ENCODE results near the gene TNXB.
"Not testable (repeated sequence)": the region's sequence is repeated elsewhere in the genome, so short reads cannot be mapped to it uniquely, and the experiment has no call there.

TNXB gene

GRCh38 chr6:32013738-32014137 is 95.4 kb downstream of the TNXB start:
- not testable (repeated sequence) for FAIRE-seq

GRCh38 chr6:32012941-32013617 is 96.1 kb downstream of the TNXB start:
- not testable (repeated sequence) for DNase-seq (ENCODE audit: insufficient read length, low spot score); FAIRE-seq

More at GRCh38 chr6:32013738-32014137, 95.4 kb downstream of the TNXB start:
- DNase-seq (ENCODE audit: insufficient read length, low spot score) = not testable (repeated sequence)

DNA sequence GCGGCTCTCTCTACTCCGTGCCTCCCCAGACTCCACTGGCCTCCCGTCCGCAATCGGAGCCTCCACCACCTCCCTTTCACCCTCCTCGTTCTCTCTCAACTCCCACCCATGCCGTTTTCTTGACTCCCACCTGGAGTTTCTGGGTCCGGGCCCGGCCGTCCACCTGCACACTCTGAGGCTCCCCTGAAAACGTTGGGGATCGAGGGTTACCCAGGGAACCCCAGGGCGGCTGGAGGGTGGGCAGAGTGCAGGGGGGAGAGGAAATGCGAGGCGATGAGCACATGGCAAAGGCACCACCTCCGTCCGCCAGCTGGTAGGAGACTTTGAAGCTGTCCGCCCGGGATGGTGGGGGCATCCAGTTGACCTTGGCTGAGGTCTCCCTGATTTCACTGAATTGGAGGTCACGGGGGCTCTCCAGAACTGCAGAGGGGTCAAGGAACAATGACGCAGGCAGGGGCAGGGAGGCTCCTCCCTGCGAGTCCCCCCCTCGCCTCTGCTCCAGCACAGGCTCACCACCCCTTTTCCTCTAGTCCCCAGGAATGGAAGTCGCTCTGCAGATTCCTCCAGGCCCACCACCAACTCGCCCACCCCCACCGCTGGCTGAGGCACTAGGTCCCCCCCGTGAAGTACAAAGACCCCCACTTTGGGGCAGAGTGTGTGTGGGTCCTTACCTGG is 98.1 kb downstream of the TNXB start:
- not testable (repeated sequence) for DNase-seq (ENCODE audit: insufficient read length, low spot score); FAIRE-seq

- DNase-seq (ENCODE audit: insufficient read length, low spot score); FAIRE-seq: not testable (repeated sequence)
Observed at GRCh38 chr6:32009537-32009936, 99.6 kb downstream of the TNXB start.

DNA sequence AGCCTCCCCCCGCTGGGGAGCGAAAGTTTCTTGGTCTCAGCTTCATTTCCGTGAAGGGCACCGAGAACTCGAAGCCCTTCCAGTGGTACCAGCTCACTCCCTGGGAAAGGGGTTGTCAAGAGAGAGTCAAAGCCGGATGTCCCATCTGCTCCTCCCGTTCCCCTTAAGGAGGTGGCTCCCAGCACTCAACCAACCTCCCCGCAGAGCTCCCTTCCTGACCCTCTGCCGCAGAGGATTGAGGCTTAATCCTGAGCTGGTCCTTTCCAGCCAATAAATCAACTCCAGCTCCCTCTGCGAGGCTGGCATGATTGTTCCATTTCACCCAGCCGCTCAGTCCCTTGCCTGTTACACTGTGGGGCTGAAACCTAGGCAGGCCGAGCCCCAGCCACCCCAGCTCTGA is 100.5 kb downstream of the TNXB start:
- not testable (repeated sequence) for DNase-seq (ENCODE audit: insufficient read length, low spot score)

DNA sequence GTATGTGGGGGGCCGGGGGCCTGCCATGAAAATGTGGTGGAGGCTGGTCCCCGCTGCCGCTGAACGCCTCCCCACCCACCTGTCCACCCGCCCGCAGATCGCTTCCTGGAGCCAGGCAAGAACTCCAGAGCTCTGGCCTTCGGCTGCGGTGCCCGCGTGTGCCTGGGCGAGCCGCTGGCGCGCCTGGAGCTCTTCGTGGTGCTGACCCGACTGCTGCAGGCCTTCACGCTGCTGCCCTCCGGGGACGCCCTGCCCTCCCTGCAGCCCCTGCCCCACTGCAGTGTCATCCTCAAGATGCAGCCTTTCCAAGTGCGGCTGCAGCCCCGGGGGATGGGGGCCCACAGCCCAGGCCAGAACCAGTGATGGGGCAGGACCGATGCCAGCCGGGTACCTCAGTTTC is 101.1 kb downstream of the TNXB start:
- not testable (repeated sequence) for DNase-seq (ENCODE audit: insufficient read length, low spot score); FAIRE-seq

More for the DNA sequence above, 100.5 kb downstream of the TNXB start:
- not testable (repeated sequence) for FAIRE-seq

GRCh38 chr6:32007086-32007485 is 102.1 kb downstream of the TNXB start:
- not testable (repeated sequence) for FAIRE-seq; DNase-seq (ENCODE audit: insufficient read length, low spot score)

- DNase-seq (ENCODE audit: insufficient read length, low spot score); FAIRE-seq: not testable (repeated sequence)
Observed at GRCh38 chr6:32005991-32006529, 103.1 kb downstream of the TNXB start.

GRCh38 chr6:32005538-32005880 is 103.6 kb downstream of the TNXB start:
- FAIRE-seq; DNase-seq (ENCODE audit: insufficient read length, low spot score): not testable (repeated sequence)

DNA sequence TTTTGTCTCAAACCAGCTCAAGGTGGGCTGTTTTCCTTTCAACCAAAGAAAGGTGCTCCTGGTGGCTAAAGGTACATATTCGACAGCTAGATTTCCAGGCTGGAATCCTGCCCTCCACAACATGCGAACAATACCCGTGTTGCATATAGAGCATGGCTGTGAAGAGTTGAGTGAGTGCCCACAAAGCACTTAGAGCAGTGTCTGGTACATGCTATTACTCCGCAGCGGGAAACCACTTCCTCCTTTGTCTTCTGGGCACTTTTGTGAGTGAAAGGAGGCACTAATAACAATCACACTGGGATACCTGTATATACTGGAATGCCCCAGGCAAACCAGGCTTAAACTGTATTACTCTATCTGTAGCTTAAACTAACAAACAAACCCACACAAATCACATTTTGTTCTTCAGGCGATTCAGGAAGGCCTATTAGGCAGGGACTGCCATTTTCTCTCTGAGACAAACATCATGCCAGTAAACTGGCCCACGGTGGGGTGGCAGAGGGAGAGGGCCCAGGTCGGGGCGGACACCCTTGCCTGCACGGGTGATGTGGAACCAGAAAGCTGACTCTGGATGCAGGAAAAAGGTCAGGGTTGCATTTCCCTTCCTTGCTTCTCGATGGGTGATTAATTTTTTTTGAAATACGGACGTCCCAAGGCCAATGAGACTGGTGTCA is 104.1 kb downstream of the TNXB start:
- DNase-seq (ENCODE audit: insufficient read length, low spot score); FAIRE-seq: not testable (repeated sequence)

DNA sequence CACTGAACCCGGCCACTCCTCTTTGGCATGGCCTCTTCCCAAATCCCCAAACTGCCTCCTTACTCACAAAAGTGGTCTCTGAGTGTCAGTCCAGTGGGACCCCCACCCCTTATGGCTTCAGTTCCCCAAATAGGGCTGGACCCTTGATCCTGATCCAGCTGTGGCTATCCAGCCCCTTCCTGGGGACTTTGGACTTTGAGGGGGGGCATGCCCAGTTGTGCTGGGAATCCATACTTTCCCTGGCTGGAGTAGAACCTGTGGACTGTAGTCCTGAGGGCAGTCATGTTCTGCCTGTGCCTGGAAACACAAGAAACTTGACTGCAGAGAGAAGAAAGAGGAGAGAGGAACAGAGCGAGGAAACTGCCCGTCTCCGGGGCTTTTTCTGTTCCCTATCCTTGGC is 104.7 kb downstream of the TNXB start:
- DNase-seq (ENCODE audit: insufficient read length, low spot score); FAIRE-seq: not testable (repeated sequence)

DNA sequence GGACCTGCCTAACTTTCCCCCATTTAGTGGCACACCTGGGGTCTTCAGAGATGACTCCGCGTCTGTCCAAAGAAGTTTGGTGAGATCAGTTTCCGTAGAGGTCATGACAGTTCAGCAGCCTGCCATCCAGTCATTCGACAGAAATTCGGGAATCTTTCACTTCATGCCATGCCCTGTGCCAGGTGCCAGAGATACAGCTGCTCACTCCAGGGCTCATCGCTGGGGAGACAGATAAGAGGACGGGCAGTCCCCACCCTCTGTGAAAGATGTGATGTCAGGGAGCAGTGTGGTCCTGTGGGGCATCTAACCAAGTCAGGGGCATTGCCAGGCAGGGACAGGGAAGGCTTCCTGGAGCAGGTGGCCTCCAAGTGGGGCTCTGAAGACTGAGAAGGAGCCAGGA is 105.8 kb downstream of the TNXB start:
- not testable (repeated sequence) for FAIRE-seq; DNase-seq (ENCODE audit: insufficient read length, low spot score)

GRCh38 chr6:32002546-32003268 is 106.4 kb downstream of the TNXB start:
- not testable (repeated sequence) for FAIRE-seq; DNase-seq (ENCODE audit: insufficient read length, low spot score)

DNA sequence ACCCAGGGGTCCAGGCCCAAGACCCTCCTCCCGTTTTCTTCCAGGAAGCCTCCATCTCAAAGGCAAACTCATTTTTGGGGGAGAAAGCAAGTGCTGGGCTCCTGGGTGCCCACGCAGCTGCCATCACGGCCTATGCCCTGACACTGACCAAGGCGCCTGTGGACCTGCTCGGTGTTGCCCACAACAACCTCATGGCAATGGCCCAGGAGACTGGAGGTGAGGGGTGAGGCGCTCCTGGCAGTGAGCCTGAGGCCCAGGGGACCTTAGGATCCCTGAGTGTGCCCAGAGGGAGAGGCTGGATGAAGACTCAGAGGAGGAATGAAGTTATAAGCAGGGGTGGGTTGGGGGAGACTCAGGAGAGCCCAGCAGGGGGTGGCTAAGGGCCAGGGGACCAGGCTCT is 112.8 kb downstream of the TNXB start:
- not testable (repeated sequence) for FAIRE-seq; DNase-seq (ENCODE audit: insufficient read length, low spot score)

GRCh38 chr6:31994421-31994820 is 114.7 kb downstream of the TNXB start:
- FAIRE-seq; DNase-seq (ENCODE audit: insufficient read length, low spot score): not testable (repeated sequence)

Measured in GM12891 (cell line).